Right atrium auricular region (tissue), 2 donors: ENCODE results near the gene NOTCH1. TPM values are rescaled to one million over a fixed set of nuclear protein-coding genes. Genes with fewer than 3 reads are reported as not detected.

ENCODE experiments used
- DNase-seq: peaks from one replicate; pipeline ENCODE4 v3.0.0-alpha.2; 2019; ENCODE audit warnings: low spot score
- H3K27ac ChIP-seq, 2 donors: fragments of 200-600 bp; sonication (generic); 1 replicate in 1 of 2; 2 replicates in 1 of 2; pipeline ENCODE4 v1.5.1; 2016 to 2019
- H3K27me3 ChIP-seq, 2 donors: fragments of 200-600 bp; sonication (generic); one replicate each; pipeline versions ENCODE4 v1.5.1 to v1.6.0; 2017 to 2019
- H3K36me3 ChIP-seq: fragments of 200-600 bp; sonication (generic); one replicate; pipeline ENCODE4 v1.5.1; 2016
- H3K4me1 ChIP-seq, 2 donors: fragments of 200-600 bp; sonication (generic); one replicate each; pipeline versions ENCODE4 v1.5.1 to v1.6.0; 2017 to 2019
- H3K4me3 ChIP-seq, 2 donors: fragments of 200-600 bp; sonication (generic); 1 replicate in 1 of 2; 2 replicates in 1 of 2; pipeline ENCODE4 v1.5.1; 2017 to 2019; ENCODE audit warnings: mild to moderate bottlenecking in 1 of 2, moderate library complexity in 1 of 2
- H3K9me3 ChIP-seq, 2 donors: fragments of 200-600 bp; sonication (generic); one replicate each; pipeline ENCODE4 v1.5.1; 2019
- total RNA-seq, 2 donors: library from RNA; depleted of rRNA; stranded (reverse); fragments of >200 nt; gene quantifications; one replicate each; pipeline ENCODE4 v1.1.0, GENCODE V29; 2016
- TF ChIP-seq, protein P1 (sequence below), 2 donors: fragments of 200-600 bp; sonication (generic); IDR thresholded peaks; one replicate each; pipeline ENCODE4 v1.5.1; 2019; ENCODE audit warnings: antibody characterized with exemption in 2 of 2

Gene NOTCH1
- total RNA-seq, 2 donors from 2014 or later: 14.2 to 39.7 TPM

DNA sequence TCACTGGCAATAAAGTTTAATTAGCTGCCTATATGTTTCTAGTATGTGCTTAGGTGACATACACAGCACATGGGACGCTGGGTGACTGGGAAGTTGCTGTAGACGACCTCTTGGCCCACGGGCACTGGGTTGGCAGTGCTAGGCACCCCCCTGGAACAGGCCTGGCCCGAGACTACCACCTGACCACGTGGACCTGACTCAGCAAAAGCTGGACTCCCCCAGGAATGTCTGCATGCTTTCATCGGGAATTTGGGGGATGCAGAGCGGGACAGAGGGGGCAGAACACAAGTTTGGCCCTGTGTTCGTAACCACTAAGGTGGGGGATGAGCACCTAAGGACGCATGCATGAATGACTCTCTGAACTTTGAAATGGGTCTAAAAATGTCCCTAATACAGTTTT lies 89.6 kb downstream of the NOTCH1 start:
- no peak overlapping the region for H3K4me3 ChIP-seq
- H3K9me3 ChIP-seq: no peaks in the 10 kb centered on the region
- no peak overlapping the region for H3K27ac ChIP-seq
- no peaks in the 10 kb centered on the region for H3K4me1 ChIP-seq
- H3K36me3 ChIP-seq: peaks cover 86% of the 10 kb centered on the region
- TF ChIP-seq, protein P1, sequence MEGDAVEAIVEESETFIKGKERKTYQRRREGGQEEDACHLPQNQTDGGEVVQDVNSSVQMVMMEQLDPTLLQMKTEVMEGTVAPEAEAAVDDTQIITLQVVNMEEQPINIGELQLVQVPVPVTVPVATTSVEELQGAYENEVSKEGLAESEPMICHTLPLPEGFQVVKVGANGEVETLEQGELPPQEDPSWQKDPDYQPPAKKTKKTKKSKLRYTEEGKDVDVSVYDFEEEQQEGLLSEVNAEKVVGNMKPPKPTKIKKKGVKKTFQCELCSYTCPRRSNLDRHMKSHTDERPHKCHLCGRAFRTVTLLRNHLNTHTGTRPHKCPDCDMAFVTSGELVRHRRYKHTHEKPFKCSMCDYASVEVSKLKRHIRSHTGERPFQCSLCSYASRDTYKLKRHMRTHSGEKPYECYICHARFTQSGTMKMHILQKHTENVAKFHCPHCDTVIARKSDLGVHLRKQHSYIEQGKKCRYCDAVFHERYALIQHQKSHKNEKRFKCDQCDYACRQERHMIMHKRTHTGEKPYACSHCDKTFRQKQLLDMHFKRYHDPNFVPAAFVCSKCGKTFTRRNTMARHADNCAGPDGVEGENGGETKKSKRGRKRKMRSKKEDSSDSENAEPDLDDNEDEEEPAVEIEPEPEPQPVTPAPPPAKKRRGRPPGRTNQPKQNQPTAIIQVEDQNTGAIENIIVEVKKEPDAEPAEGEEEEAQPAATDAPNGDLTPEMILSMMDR (IDR thresholded peaks at IDR 0.05): no peak
- no peak for DNase-seq
- H3K27me3 ChIP-seq: no peaks in the 10 kb centered on the region

DNA sequence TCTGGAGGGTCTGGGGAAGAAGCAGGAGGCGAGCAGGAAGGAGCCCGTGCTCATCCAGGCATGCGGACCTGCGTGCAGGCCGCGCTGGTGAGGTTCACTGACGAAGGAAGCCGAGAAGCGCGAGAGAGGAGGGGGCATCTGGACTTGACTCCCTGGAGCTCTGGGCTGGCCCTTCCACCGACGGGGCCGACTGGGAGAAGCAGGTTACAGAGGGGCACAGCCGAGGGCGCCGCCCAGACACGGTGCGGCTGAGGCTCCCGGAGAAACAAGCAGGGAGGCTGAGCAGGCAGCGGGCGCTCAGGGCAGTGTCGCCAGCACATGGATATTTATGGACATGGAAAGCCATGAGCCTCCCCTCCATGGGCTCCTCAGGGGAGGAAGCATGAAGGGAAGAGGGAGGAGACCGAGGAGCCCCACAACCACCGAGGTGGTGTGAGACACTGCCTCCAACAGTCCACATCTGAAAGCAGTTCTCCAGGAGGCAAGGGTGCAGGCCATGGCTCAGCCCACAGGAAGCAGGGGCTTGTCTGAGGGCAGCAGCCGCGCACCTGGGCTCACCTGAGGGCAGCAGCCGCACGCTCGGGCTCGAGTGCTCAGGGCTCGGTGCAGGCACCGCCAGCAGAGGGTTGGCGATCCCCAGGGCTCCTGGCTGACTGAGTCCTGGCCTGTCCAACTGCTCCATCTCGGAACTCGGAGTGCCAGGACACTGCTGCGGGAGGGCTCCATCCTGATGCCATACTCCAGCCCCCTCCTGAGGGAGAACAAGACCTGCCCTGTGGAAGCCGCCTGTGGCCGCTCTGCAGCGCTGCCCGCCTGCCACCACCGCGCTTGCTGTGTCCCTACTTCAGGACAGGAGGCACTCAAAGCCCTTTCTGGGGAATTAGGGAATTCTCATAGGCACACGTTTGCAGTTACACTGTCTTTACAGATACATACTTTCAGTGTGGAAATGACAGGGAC lies 90.5 kb downstream of the NOTCH1 start:
- H3K4me1 ChIP-seq: no peaks in the 10 kb centered on the region
- DNase-seq: no peak
- TF ChIP-seq, protein P1 (IDR thresholded peaks at IDR 0.05): no peak
- H3K9me3 ChIP-seq: no peaks in the 10 kb centered on the region
- H3K27me3 ChIP-seq: no peaks in the 10 kb centered on the region
- peaks cover 86% of the 10 kb centered on the region for H3K36me3 ChIP-seq
- H3K4me3 ChIP-seq: no peak overlapping the region
- H3K27ac ChIP-seq: no peak overlapping the region

DNA sequence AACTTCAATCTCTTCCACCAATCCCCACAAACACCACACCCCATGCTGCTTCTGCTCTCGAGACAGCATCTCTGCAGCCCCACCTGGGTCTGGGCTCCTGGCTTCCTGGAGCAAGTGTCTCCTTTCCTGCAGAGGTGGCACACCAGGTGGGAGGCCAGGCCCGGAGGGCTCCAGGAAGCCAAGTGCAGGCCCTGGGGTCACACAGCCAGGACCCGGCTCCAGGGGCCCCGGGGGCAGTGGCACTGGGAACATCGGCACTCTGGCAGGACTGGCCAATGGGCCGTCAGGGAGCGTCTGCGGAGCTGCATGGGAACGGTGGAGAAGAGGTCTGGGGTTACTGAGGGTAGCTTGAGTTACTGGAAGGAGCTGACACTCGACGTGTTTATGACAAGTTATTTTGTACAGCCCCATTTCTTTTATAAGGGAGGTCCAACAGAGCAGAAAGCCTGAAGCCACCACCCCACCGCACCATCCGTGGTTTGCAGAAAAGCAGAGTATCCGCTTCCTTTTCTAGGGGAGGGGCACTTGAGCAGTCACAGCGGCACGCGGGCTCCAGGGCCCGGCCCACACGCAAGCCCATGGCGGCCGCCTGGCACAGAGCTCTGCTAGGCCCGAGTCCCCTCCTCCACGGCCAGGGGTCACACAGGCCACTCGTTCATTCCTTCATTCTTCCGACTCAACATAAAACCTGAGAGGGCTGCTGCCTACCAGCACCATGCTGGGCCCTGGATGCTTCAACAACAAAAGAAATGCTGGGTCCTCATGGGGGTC lies 91.6 kb downstream of the NOTCH1 start:
- H3K4me3 ChIP-seq: no peak overlapping the region
- TF ChIP-seq, protein P1 (IDR thresholded peaks at IDR 0.05): no peak
- no peaks in the 10 kb centered on the region for H3K9me3 ChIP-seq
- no peaks in the 10 kb centered on the region for H3K4me1 ChIP-seq
- H3K36me3 ChIP-seq: peaks cover 86% of the 10 kb centered on the region
- DNase-seq: no peak
- no peak overlapping the region for H3K27ac ChIP-seq
- no peaks in the 10 kb centered on the region for H3K27me3 ChIP-seq

DNA sequence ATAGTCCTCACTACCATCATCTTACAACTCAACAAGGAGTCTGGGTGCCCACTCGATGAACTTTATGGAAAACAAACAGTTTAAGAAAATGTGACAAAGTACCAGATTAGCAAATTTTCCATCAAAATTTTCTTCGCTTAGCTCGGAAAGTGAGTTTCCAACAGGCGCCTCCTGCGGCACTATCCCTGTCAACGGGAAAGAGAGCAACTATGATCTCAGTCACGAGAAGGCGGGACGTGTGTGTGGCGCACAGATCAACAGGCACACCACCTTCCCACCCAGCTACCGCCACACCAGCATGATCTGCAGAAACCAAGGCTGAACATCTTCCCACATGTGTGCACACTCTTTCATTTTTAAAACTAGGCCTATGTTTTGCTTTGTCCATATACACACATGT lies 92.5 kb downstream of the NOTCH1 start:
- Histone ChIP-seq H3K27me3 (no peaks in the 10 kb centered on the region), H3K27ac (no peak overlapping the region), H3K4me1 (no peaks in the 10 kb centered on the region), H3K4me3 (no peak overlapping the region), H3K36me3 (peaks cover 86% of the 10 kb centered on the region), H3K9me3 (no peaks in the 10 kb centered on the region)
- TF ChIP-seq, protein P1 (IDR thresholded peaks at IDR 0.05): no peak
- DNase-seq: no peak

DNA sequence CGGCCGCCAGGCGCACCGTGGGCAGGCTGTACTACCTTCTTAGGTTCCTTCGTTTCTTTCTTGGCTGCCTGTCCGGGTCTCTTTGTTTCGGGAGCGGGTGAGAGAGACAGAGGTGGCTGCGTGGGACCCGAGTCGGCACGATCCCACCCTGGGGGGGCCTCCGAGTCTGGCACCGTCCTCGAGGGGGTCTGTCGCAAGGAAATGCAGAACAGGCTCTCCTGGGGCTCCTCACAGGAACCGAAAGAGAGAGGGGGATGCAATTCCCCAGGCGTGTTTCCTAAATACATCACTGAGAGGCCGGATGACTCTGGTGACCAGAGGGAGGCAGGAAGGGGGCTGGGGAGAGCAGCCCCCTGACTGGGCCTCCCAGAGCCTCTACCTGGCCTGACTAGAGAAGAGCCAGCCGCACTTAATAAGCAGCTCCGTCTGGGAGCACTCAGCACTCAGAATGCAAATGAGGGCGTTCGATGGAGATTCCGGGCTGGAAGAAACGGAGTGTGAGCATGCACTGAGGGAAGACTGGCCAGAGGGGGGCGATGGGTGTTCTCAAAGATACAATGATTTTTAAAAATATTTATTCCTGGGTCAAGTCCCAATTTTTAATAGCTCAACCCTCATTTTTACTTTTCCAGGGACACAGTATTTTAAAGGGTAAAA lies 94.5 kb downstream of the NOTCH1 start:
- no peak overlapping the region for H3K27ac ChIP-seq

More for the DNA sequence above, 94.5 kb downstream of the NOTCH1 start:
- H3K4me3 ChIP-seq: no peak overlapping the region
- H3K36me3 ChIP-seq: peaks cover 86% of the 10 kb centered on the region
- no peak for DNase-seq
- TF ChIP-seq, protein P1 (IDR thresholded peaks at IDR 0.05): no peak
- H3K4me1 ChIP-seq: no peaks in the 10 kb centered on the region
- no peaks in the 10 kb centered on the region for H3K27me3 ChIP-seq
- no peaks in the 10 kb centered on the region for H3K9me3 ChIP-seq
